Neural progenitor cell (in vitro differentiated cells): ENCODE data around the gene VPS51.

Experiments
- CTCF ChIP-seq: fragments of 200-600 bp; sonication (generic); IDR thresholded peaks from 2 replicates; pipeline ENCODE4 v1.5.1; 2017; ENCODE audit warnings: antibody characterized with exemption, mild to moderate bottlenecking
- EZH2 ChIP-seq: fragments of 200-600 bp; sonication (generic); IDR thresholded peaks from 2 replicates; pipeline ENCODE4 v1.6.1; 2017; ENCODE audit warnings: antibody characterized with exemption, mild to moderate bottlenecking, moderate library complexity
- EZH2phosphoT487 ChIP-seq: fragments of 200-600 bp; sonication (generic); IDR thresholded peaks from 2 replicates; pipeline ENCODE4 v1.6.1; 2017; ENCODE audit warnings: antibody characterized with exemption

GRCh38 chr11:65104628-65105027 is 8.6 kb downstream of the VPS51 start:
- no peak for TF ChIP-seq CTCF
- TF ChIP-seq EZH2phosphoT487 = no peak
- no peak for TF ChIP-seq EZH2
